Mammary microvascular endothelial cell (primary cell): ENCODE results near the gene POTEJ. TPM values are rescaled to one million over a fixed set of nuclear protein-coding genes. Genes with fewer than 3 reads are reported as not detected.

ENCODE experiments used
- total RNA-seq: library from RNA; depleted of rRNA; stranded (reverse); fragments of >200 nt; gene quantifications from 2 replicates; pipeline ENCODE4 v1.2.3, GENCODE V29; 2015

POTEJ gene
- total RNA-seq = 0.07 TPM in 1 of 2 replicates, not detected in the other

GRCh38 chr2:130611140-130611539, at the start of gene POTEJ:
Gene POTEJ (plus strand): TSS chr2:130611440. CDS start chr2:130611533, 93 bp downstream.

GRCh38 chr2:130599393-130599792, 11.8 kb upstream of the POTEJ start, which contains the start of gene CFC1:
Gene CFC1 (minus strand): TSS chr2:130599575. CDS start chr2:130599287, 288 bp downstream.

Other genes with a start within 250 kb of the POTEJ start
- gene POTEI, start 102.1 kb upstream of the POTEJ start, total RNA-seq = 0.05 and 0.07 TPM in 2 replicates
- gene CFC1B, start 90.2 kb upstream of the POTEJ start, total RNA-seq = not detected in 2 replicates
- not detected in 2 replicates for gene CFC1, start 11.9 kb upstream of the POTEJ start, total RNA-seq
- not detected in 2 replicates for gene GPR148, start 117.6 kb downstream of the POTEJ start, total RNA-seq
- not detected in 2 replicates for gene AMER3, start 144.1 kb downstream of the POTEJ start, total RNA-seq
- gene ARHGEF4, start 225.5 kb downstream of the POTEJ start, total RNA-seq = under 0.01 TPM in 1 of 2 replicates, not detected in the other